ENCODE measurements around the gene BRAT1. TPM values are rescaled to one million over a fixed set of nuclear protein-coding genes. Genes with fewer than 3 reads are reported as not detected.

BRAT1 gene
- total and polyA plus RNA-seq, 2 experiments from 2014 or later, result 19.2 to 45.0 TPM

DNA sequence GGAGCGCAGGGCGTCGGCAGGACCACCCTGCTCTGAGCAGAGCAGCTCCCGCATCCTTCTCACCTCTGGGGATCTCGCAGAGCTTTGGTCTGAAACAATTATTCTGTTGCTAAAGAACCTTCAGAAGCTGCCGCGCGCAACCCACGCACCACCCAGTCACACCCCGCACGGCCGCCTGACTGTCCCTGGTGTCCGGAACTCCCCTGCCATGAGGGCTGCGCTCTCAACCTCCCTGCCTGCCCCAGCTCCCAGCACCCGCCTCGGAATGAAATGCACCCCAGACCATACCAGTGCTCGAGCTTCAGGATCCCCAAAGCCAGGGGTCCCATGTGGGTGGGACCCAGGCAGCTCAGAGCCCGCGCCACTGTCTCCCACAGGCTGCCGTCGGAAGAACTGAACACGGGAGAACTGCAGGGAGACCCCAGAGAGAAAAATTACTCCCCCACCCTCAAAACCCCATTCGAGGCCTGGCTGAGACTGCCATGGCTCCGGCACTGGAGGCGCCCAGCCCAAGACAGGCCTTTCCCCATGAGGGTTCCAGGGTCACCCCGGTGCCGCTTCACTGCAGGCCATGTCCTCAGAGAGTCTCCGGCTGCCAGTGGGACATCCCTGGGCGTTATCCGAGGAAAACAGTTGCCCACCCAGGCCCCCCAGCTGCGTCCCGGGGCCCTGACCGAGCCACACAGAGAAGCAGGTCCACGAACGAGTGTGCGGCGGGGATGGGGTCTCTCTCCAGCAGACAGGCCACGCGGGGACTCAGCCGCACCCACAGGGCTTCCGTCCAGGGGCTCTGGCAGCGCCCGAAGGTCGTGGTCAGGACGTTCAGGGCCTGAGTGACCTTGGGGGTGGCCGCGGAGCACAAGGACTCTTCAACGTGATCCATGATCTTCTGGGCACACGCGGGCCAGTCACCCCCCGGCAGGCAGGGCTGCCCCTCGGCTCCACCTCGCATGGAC is 12.1 kb downstream of the BRAT1 start:
- H3K27ac ChIP-seq, result no peak overlapping the region
- no peaks in the 10 kb centered on the region for H3K27me3 ChIP-seq
- no peak overlapping the region for H2AFZ ChIP-seq
- H3K9me2 ChIP-seq (replicated peaks; ENCODE audit: insufficient read depth), result no peaks in the 10 kb centered on the region
- H3K4me3 ChIP-seq, result no peak overlapping the region
- WGBS (ENCODE audit: low lambda C conversion rate, missing lambda C conversion rate), result 97% methylated on average over 45 of the region's 53 CpGs
- TF ChIP-seq, protein P1, sequence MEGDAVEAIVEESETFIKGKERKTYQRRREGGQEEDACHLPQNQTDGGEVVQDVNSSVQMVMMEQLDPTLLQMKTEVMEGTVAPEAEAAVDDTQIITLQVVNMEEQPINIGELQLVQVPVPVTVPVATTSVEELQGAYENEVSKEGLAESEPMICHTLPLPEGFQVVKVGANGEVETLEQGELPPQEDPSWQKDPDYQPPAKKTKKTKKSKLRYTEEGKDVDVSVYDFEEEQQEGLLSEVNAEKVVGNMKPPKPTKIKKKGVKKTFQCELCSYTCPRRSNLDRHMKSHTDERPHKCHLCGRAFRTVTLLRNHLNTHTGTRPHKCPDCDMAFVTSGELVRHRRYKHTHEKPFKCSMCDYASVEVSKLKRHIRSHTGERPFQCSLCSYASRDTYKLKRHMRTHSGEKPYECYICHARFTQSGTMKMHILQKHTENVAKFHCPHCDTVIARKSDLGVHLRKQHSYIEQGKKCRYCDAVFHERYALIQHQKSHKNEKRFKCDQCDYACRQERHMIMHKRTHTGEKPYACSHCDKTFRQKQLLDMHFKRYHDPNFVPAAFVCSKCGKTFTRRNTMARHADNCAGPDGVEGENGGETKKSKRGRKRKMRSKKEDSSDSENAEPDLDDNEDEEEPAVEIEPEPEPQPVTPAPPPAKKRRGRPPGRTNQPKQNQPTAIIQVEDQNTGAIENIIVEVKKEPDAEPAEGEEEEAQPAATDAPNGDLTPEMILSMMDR (IDR thresholded peaks at IDR 0.05; ENCODE audit: poor library complexity), result no peak
- TF ChIP-seq EZH2phosphoT487 (IDR thresholded peaks at IDR 0.05; ENCODE audit: low read depth, severe bottlenecking, unreplicated experiment) (no peak), EZH2 (IDR thresholded peaks at IDR 0.05; ENCODE audit: borderline replicate concordance) (no peak)
- H3K79me2 ChIP-seq, result no peaks in the 10 kb centered on the region
- H3K9me3 ChIP-seq (ENCODE audit: low read depth), result no peaks in the 10 kb centered on the region
- no peaks in the 10 kb centered on the region for H4K20me1 ChIP-seq (ENCODE audit: insufficient read depth, poor library complexity, severe bottlenecking)
- H3K4me2 ChIP-seq, result no peak overlapping the region
- H3K4me1 ChIP-seq (ENCODE audit: insufficient read depth), result no peaks in the 10 kb centered on the region
- no peak for DNase-seq (ENCODE audit: low spot score)
- H3K36me3 ChIP-seq (replicated peaks; ENCODE audit: insufficient read depth, low read depth), result no peaks in the 10 kb centered on the region

DNA sequence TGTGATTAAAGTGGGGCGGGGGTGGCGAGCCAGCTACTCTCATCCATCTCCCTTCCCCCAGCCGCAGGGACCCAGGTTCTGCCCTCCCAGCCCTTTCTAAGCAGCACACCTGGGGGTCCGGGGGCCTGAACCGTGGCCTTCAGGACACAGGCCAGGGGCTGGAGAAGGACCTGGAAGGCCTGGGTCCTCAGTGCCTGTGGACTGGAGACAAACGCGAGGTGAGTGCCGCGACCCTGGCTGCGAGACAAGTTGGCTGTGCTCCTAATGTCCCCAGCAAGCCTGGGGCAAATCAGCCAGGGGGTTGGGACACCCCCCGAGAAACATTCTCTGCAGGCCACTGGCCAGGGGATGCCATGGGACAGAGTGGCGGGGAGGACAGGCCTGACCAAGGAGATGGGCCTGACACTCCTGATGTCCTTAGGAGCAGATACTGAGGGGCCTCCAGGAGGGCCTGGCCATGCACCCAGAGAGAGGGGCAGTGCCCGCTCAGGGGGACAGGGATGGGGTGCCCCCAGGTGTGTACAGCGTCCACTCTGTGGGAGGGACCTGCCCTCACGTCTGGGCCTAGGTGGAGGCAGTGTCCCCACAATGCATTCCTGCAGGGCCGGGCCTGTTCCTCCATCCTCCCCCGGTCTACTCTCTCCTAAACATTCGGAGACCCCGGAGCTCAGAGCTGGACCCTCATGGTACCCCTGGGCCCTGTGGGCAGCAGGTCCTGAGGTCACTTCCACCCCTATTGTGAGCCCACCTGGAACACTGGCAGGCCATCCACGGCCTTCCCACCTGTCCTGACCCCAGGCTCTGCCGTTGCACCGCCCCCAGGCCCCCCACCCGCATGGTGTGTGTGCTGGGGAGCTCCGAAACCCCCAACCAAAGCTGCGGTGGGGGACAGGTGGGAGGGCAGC is 13.1 kb downstream of the BRAT1 start:
- TF ChIP-seq, protein P1 (IDR thresholded peaks at IDR 0.05; ENCODE audit: poor library complexity), result no peak
- TF ChIP-seq EZH2 (IDR thresholded peaks at IDR 0.05; ENCODE audit: borderline replicate concordance) (no peak), EZH2phosphoT487 (IDR thresholded peaks at IDR 0.05; ENCODE audit: low read depth, severe bottlenecking, unreplicated experiment) (no peak)
- no peaks in the 10 kb centered on the region for H3K27me3 ChIP-seq
- H3K9me2 ChIP-seq (replicated peaks; ENCODE audit: insufficient read depth), result no peaks in the 10 kb centered on the region
- H3K27ac ChIP-seq, result no peak overlapping the region
- H3K4me1 ChIP-seq (ENCODE audit: insufficient read depth), result no peaks in the 10 kb centered on the region
- no peak overlapping the region for H2AFZ ChIP-seq
- H3K79me2 ChIP-seq, result no peaks in the 10 kb centered on the region
- no peak overlapping the region for H3K4me2 ChIP-seq
- WGBS (ENCODE audit: low lambda C conversion rate, missing lambda C conversion rate), result 95% methylated on average over 23 of the region's 25 CpGs
- no peaks in the 10 kb centered on the region for H3K9me3 ChIP-seq (ENCODE audit: low read depth)
- no peaks in the 10 kb centered on the region for H4K20me1 ChIP-seq (ENCODE audit: insufficient read depth, poor library complexity, severe bottlenecking)
- no peak for DNase-seq (ENCODE audit: low spot score)
- no peaks in the 10 kb centered on the region for H3K36me3 ChIP-seq (replicated peaks; ENCODE audit: insufficient read depth, low read depth)
- H3K4me3 ChIP-seq, result no peak overlapping the region

DNA sequence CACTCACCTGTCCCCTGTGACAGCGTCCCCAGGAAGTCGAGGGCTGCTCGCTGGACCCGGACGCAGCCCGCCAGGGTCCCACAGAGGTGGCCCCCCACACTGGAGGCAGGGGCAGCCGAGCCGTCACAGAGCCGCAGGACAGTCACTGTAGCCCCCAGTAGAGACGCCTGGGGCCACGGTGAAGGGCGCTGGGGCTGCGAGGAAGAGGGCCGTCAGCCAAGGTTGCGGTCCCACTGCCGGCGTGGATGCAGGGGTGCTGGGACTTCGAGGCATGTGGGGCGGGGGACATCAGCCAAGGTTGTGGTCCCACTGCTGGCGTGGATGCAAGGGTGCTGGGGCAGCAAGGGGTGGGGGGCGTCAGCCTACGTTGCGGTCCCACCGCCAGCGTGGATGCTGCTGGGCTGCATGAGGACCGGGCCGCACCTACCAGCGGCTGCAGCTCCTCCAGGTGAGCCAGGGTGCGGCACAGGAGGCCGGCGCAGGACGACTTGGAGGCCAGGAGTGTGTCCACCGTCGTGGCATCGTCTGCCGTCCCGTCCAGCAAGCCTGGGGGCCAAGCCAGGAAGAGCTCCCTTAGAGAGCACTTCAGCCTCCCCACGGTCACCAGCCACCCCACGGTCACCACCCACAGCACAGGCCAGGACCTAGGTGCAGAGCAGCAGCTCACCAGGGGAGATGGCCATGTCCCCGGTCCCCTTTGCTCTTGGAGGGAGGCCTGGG is 13.9 kb downstream of the BRAT1 start:
- H3K4me1 ChIP-seq (ENCODE audit: insufficient read depth), result no peaks in the 10 kb centered on the region
- H3K9me2 ChIP-seq (replicated peaks; ENCODE audit: insufficient read depth), result no peaks in the 10 kb centered on the region
- WGBS (ENCODE audit: low lambda C conversion rate, missing lambda C conversion rate), result 96% methylated on average over 26 of the region's 40 CpGs
- no peaks in the 10 kb centered on the region for H3K79me2 ChIP-seq
- no peak overlapping the region for H3K4me3 ChIP-seq
- H3K4me2 ChIP-seq, result no peak overlapping the region
- TF ChIP-seq, protein P1 (IDR thresholded peaks at IDR 0.05; ENCODE audit: poor library complexity), result no peak
- TF ChIP-seq EZH2phosphoT487 (IDR thresholded peaks at IDR 0.05; ENCODE audit: low read depth, severe bottlenecking, unreplicated experiment), result no peak
- no peak for TF ChIP-seq EZH2 (IDR thresholded peaks at IDR 0.05; ENCODE audit: borderline replicate concordance)
- no peak for DNase-seq (ENCODE audit: low spot score)
- no peaks in the 10 kb centered on the region for H3K9me3 ChIP-seq (ENCODE audit: low read depth)
- H3K36me3 ChIP-seq (replicated peaks; ENCODE audit: insufficient read depth, low read depth), result no peaks in the 10 kb centered on the region
- H3K27ac ChIP-seq, result no peak overlapping the region
- H4K20me1 ChIP-seq (ENCODE audit: insufficient read depth, poor library complexity, severe bottlenecking), result no peaks in the 10 kb centered on the region
- H3K27me3 ChIP-seq, result no peaks in the 10 kb centered on the region
- no peak overlapping the region for H2AFZ ChIP-seq

Measured in hepatocyte (in vitro differentiated cells).